Neuronal stem cell (in vitro differentiated cells): Measurements from ENCODE around the gene RASD2.

Source experiments
- DNase-seq: peaks from one replicate; pipeline ENCODE4 v3.0.0-alpha.2; 2013; ENCODE audit warnings: low spot score
- H2AFZ ChIP-seq: one replicate; pipeline ENCODE4 v1.6.1; 2013; ENCODE audit warnings: mild to moderate bottlenecking, low read length, inconsistent platforms
- H2AK5ac ChIP-seq: 2 replicates; pipeline ENCODE4 v1.6.1; 2013; ENCODE audit warnings: low read depth, mild to moderate bottlenecking, inconsistent platforms, low read length, moderate library complexity, mixed read lengths
- H2BK120ac ChIP-seq: 2 replicates; pipeline ENCODE4 v1.6.1; 2013; ENCODE audit warnings: low read depth, mild to moderate bottlenecking, inconsistent platforms, low read length, moderate library complexity, mixed read lengths
- H2BK12ac ChIP-seq: one replicate; pipeline ENCODE4 v1.6.1; 2013; ENCODE audit warnings: low read length, inconsistent platforms
- H2BK15ac ChIP-seq: 2 replicates; pipeline ENCODE4 v1.6.1; 2013; ENCODE audit warnings: mild to moderate bottlenecking, low read length, inconsistent platforms, mixed read lengths
- H2BK5ac ChIP-seq: one replicate; pipeline ENCODE4 v1.6.1; 2013; ENCODE audit warnings: inconsistent platforms, mild to moderate bottlenecking, low read length, moderate library complexity
- H3K14ac ChIP-seq: one replicate; pipeline ENCODE4 v1.6.1; 2013; ENCODE audit warnings: low read length, inconsistent platforms
- H3K18ac ChIP-seq: 2 replicates; pipeline ENCODE4 v1.6.1; 2013; ENCODE audit warnings: low read length, inconsistent platforms
- H3K23ac ChIP-seq: 2 replicates; pipeline ENCODE4 v1.6.1; 2013; ENCODE audit warnings: low read depth, mild to moderate bottlenecking, mixed read lengths, low read length, inconsistent platforms; ENCODE audit not compliant: poor library complexity
- H3K27ac ChIP-seq: replicated peaks from 3 replicates; pipeline ENCODE4 v1.5.1; 2013; ENCODE audit warnings: low read length, inconsistent platforms
- H3K27me3 ChIP-seq, 3 experiments: 2 replicates each; pipeline ENCODE4 v1.6.1; 2013; ENCODE audit warnings: low read length in 3 of 3, mild to moderate bottlenecking in 2 of 3, inconsistent platforms in 1 of 3, low read depth in 1 of 3, mixed read lengths in 1 of 3, moderate library complexity in 1 of 3; ENCODE audit not compliant: control insufficient read depth in 3 of 3, insufficient read depth in 3 of 3
- H3K36me3 ChIP-seq, 2 donors: replicated peaks in 1 of 2; 2 replicates each; pipeline ENCODE4 v1.6.1; 2013; ENCODE audit warnings: low read length in 2 of 2; ENCODE audit not compliant: control insufficient read depth in 2 of 2, insufficient read depth in 2 of 2
- H3K4ac ChIP-seq: 2 replicates; pipeline ENCODE4 v1.6.1; 2013; ENCODE audit warnings: inconsistent platforms, mild to moderate bottlenecking, low read length, moderate library complexity
- H3K4me1 ChIP-seq, 2 donors: 1 replicate in 1 of 2; 2 replicates in 1 of 2; pipeline ENCODE4 v1.6.1; 2013; ENCODE audit warnings: low read length in 2 of 2, low read depth in 1 of 2; ENCODE audit not compliant: control insufficient read depth in 2 of 2, insufficient read depth in 1 of 2
- H3K4me2 ChIP-seq: one replicate; pipeline ENCODE4 v1.6.1; 2013; ENCODE audit warnings: mild to moderate bottlenecking, low read length, inconsistent platforms; ENCODE audit not compliant: insufficient read depth, poor library complexity, severe bottlenecking
- H3K4me3 ChIP-seq, 2 donors: 2 replicates each; pipeline ENCODE4 v1.5.1; 2013; ENCODE audit warnings: low read length in 2 of 2, mild to moderate bottlenecking in 2 of 2, inconsistent platforms in 1 of 2, moderate library complexity in 1 of 2
- H3K79me1 ChIP-seq: one replicate; pipeline ENCODE4 v1.6.1; 2013; ENCODE audit warnings: low read depth, mild to moderate bottlenecking, inconsistent platforms, low read length, moderate library complexity
- H3K9ac ChIP-seq: one replicate; pipeline ENCODE4 v1.6.1; 2013; ENCODE audit warnings: mild to moderate bottlenecking, low read depth, low read length, inconsistent platforms; ENCODE audit not compliant: poor library complexity
- H3K9me3 ChIP-seq, 2 donors: replicated peaks in 1 of 2; 2 replicates each; pipeline versions ENCODE3 to v1.6.1; 2013; ENCODE audit warnings: low read length in 2 of 2, mild to moderate bottlenecking in 2 of 2, inconsistent platforms in 1 of 2, low read depth in 1 of 2, mixed read lengths in 1 of 2, moderate library complexity in 1 of 2; ENCODE audit not compliant: control insufficient read depth in 2 of 2, insufficient read depth in 1 of 2
- H4K8ac ChIP-seq: one replicate; pipeline ENCODE4 v1.6.1; 2013; ENCODE audit warnings: low read depth, mild to moderate bottlenecking, inconsistent platforms, low read length, moderate library complexity
- H4K91ac ChIP-seq: one replicate; pipeline ENCODE4 v1.6.1; 2013; ENCODE audit warnings: low read length, low read depth, mild to moderate bottlenecking, inconsistent platforms; ENCODE audit not compliant: poor library complexity
- WGBS, 2 donors: extraction: QIAGEN DNeasy Blood & Tissue Kit; methylation state at CpG; one replicate each; pipeline ENCODE4 v1.1.7; 2013; ENCODE audit warnings: missing lambda C conversion rate in 2 of 2, mixed read lengths in 1 of 2; ENCODE audit not compliant: insufficient read length in 2 of 2, insufficient replicate concordance in 1 of 2; ENCODE audit errors: extremely low coverage in 2 of 2; 5-methylcytosine and 5-hydroxymethylcytosine counted together

RASD2 gene

GRCh38 chr22:35587447-35587870 lies 46.8 kb downstream of the RASD2 start:
- Histone ChIP-seq H4K91ac (no peak overlapping the region), H3K14ac (no peak overlapping the region), H3K4me3 (no peak overlapping the region), H2BK120ac (no peak overlapping the region), H2AK5ac (no peak overlapping the region), H3K23ac (no peak overlapping the region), H2BK12ac (no peak overlapping the region), H3K36me3 (no peaks in the 10 kb centered on the region), H3K79me1 (no peaks in the 10 kb centered on the region), H3K27ac (no peak overlapping the region), H3K27me3 (peaks cover 0 to 9% (median 0%) of the 10 kb centered on the region in 3 experiments), H3K18ac (peak overlapping the region; percentile 88), H2BK15ac (no peak overlapping the region), H2BK5ac (peak overlapping the region; percentile 19), H4K8ac (no peak overlapping the region), H3K4ac (no peak overlapping the region), H3K9ac (peak overlapping the region; percentile 47), H3K4me2 (no peak overlapping the region), H3K4me1 (peaks cover 0 to 2% of the 10 kb centered on the region in 2 donors), H3K9me3 (no peaks in the 10 kb centered on the region), H2AFZ (no peak overlapping the region)
- no peak for DNase-seq
- no CpG with 5 or more reads among the region's 6 CpGs for WGBS, 2 donors

GRCh38 chr22:35587896-35588295 lies 47.3 kb downstream of the RASD2 start:
- no peak overlapping the region for H4K91ac ChIP-seq
- H3K9ac ChIP-seq, result no peak overlapping the region
- no peak overlapping the region for H3K23ac ChIP-seq
- no peak overlapping the region for H2AK5ac ChIP-seq
- H3K14ac ChIP-seq, result no peak overlapping the region
- WGBS, 2 donors, result no CpG with 5 or more reads among the region's 5 CpGs
- no peak overlapping the region for H2BK120ac ChIP-seq
- H3K36me3 ChIP-seq, result no peaks in the 10 kb centered on the region
- H2BK15ac ChIP-seq, result no peak overlapping the region
- no peaks in the 10 kb centered on the region for H3K79me1 ChIP-seq
- H2BK12ac ChIP-seq, result no peak overlapping the region
- H4K8ac ChIP-seq, result no peak overlapping the region
- H3K4me1 ChIP-seq, result peaks cover 0 to 5% of the 10 kb centered on the region in 2 donors
- H3K4me3 ChIP-seq, result no peak overlapping the region
- H2BK5ac ChIP-seq, result no peak overlapping the region
- no peaks in the 10 kb centered on the region for H3K9me3 ChIP-seq
- H3K27me3 ChIP-seq, result peaks cover 0 to 9% (median 0%) of the 10 kb centered on the region in 3 experiments
- no peak overlapping the region for H3K27ac ChIP-seq
- no peak for DNase-seq
- H3K18ac ChIP-seq, result no peak overlapping the region
- no peak overlapping the region for H3K4ac ChIP-seq
- H2AFZ ChIP-seq, result no peak overlapping the region
- H3K4me2 ChIP-seq, result no peak overlapping the region

- no peak overlapping the region for H3K4me2 ChIP-seq
- no peak overlapping the region for H3K27ac ChIP-seq
- H2BK12ac ChIP-seq, result no peak overlapping the region
- no peak overlapping the region for H3K18ac ChIP-seq
- H3K79me1 ChIP-seq, result no peaks in the 10 kb centered on the region
- H3K9me3 ChIP-seq, result no peaks in the 10 kb centered on the region
- no peak overlapping the region for H2BK5ac ChIP-seq
- no peak overlapping the region for H2BK120ac ChIP-seq
- peaks cover 0 to 9% (median 0%) of the 10 kb centered on the region in 3 experiments for H3K27me3 ChIP-seq
- H4K91ac ChIP-seq, result no peak overlapping the region
- no peak overlapping the region for H3K9ac ChIP-seq
- no peak overlapping the region for H2AFZ ChIP-seq
- H3K4me3 ChIP-seq, result no peak overlapping the region
- no peak for DNase-seq
- no CpG with 5 or more reads among the region's 11 CpGs for WGBS, 2 donors
- H3K14ac ChIP-seq, result no peak overlapping the region
- H3K4me1 ChIP-seq, result peaks cover 0 to 7% of the 10 kb centered on the region in 2 donors
- no peak overlapping the region for H4K8ac ChIP-seq
- no peak overlapping the region for H3K4ac ChIP-seq
- no peak overlapping the region for H3K23ac ChIP-seq
- H3K36me3 ChIP-seq, result no peaks in the 10 kb centered on the region
- no peak overlapping the region for H2AK5ac ChIP-seq
- H2BK15ac ChIP-seq, result no peak overlapping the region
Observed at GRCh38 chr22:35589071-35589755, 48.6 kb downstream of the RASD2 start.

- Histone ChIP-seq H3K36me3 (no peaks in the 10 kb centered on the region), H2BK12ac (no peak overlapping the region), H3K9ac (no peak overlapping the region), H3K23ac (no peak overlapping the region), H3K4me3 (no peak overlapping the region), H2BK15ac (no peak overlapping the region), H2AK5ac (no peak overlapping the region), H4K91ac (no peak overlapping the region), H3K4ac (no peak overlapping the region), H2BK5ac (no peak overlapping the region), H2AFZ (no peak overlapping the region), H3K14ac (no peak overlapping the region), H3K27me3 (peaks cover 0 to 9% (median 0%) of the 10 kb centered on the region in 3 experiments), H2BK120ac (no peak overlapping the region), H3K4me2 (no peak overlapping the region), H3K18ac (no peak overlapping the region), H3K79me1 (no peaks in the 10 kb centered on the region), H3K4me1 (peaks cover 0 to 7% of the 10 kb centered on the region in 2 donors), H3K9me3 (no peaks in the 10 kb centered on the region), H3K27ac (no peak overlapping the region), H4K8ac (no peak overlapping the region)
- DNase-seq, result no peak
- no CpG with 5 or more reads among the region's 6 CpGs for WGBS, 2 donors
Observed at GRCh38 chr22:35589756-35590093, 49.1 kb downstream of the RASD2 start.
